Gastrocnemius medialis (tissue), 4 donors: ENCODE data around the gene CACNA1B. TPM values are rescaled to one million over a fixed set of nuclear protein-coding genes. Genes with fewer than 3 reads are reported as not detected.

ENCODE experiments used
- ATAC-seq, 2 donors: fragments of 150-250 bp; one replicate each; pipeline ENCODE4 v1.9.1; 2016
- DNase-seq, 2 donors: peaks; one replicate each; pipeline ENCODE4 v3.0.0-alpha.2; 2019
- H3K27ac ChIP-seq, 4 donors: fragments of 200-600 bp; sonication (generic); 1 replicate in 1 of 4; 2 replicates in 3 of 4; pipeline ENCODE4 v1.5.1; 2016 to 2018; ENCODE audit warnings: mild to moderate bottlenecking in 2 of 4, moderate library complexity in 1 of 4
- H3K27me3 ChIP-seq, 3 donors: fragments of 200-600 bp; sonication (generic) in 2 of 3; 1 replicate in 1 of 3; 2 replicates in 2 of 3; pipeline versions ENCODE4 v1.5.1 to v1.6.0; 2016 to 2019; ENCODE audit warnings: mild to moderate bottlenecking in 1 of 3, moderate library complexity in 1 of 3
- H3K36me3 ChIP-seq, 2 donors: fragments of 200-600 bp; sonication (generic) in 1 of 2; one replicate each; pipeline ENCODE4 v1.5.1; 2017 to 2018
- H3K4me1 ChIP-seq, 2 donors: fragments of 200-600 bp; sonication (generic) in 1 of 2; one replicate each; pipeline ENCODE4 v1.5.1; 2016 to 2017; ENCODE audit warnings: mild to moderate bottlenecking in 2 of 2
- H3K4me3 ChIP-seq, 4 donors: fragments of 200-600 bp; sonication (generic) in 3 of 4; 1 replicate in 1 of 4; 2 replicates in 3 of 4; pipeline ENCODE4 v1.5.1; 2016 to 2019; ENCODE audit warnings: mild to moderate bottlenecking in 2 of 4
- H3K9me3 ChIP-seq, 3 donors: fragments of 200-600 bp; sonication (generic) in 2 of 3; 1 replicate in 1 of 3; 2 replicates in 2 of 3; pipeline ENCODE4 v1.5.1; 2016 to 2019
- POLR2A ChIP-seq, 2 donors: fragments of 450-650 bp; IDR thresholded peaks; one replicate each; pipeline ENCODE4 v1.6.1; 2017; ENCODE audit warnings: antibody characterized with exemption in 2 of 2, mild to moderate bottlenecking in 2 of 2, moderate library complexity in 2 of 2
- in situ Hi-C, 4 donors: fragments of 200-750 bp; cut with MboI; loops; one replicate each; pipeline versions ENCODE4 v1.15.0 to v1.8.0; 2017; ENCODE audit warnings: low sequenced_read_pairs in 4 of 4
- intact Hi-C: fragments of 100-400 bp; cut with DNase I; formaldehyde crosslinking; loops from one replicate; pipeline ENCODE4 v1.15.1; 2023; ENCODE audit warnings: low total_unique reads
- total RNA-seq, 4 donors: library from RNA; depleted of rRNA; stranded (reverse); fragments of >200 nt; gene quantifications; one replicate each; pipeline versions ENCODE4 v1.1.0 to v1.2.3, GENCODE V29; 2016
- TF ChIP-seq, protein P1 (sequence below), 5 experiments: fragments of 450-650 bp in 3 of 5; fragments of 200-600 bp in 2 of 5; sonication (generic) in 2 of 5; IDR thresholded peaks in 4 of 5; conservative IDR thresholded peaks in 1 of 5; 1 replicate in 4 of 5; 2 replicates in 1 of 5; pipeline ENCODE4 v1.5.1; 2016 to 2019; ENCODE audit warnings: antibody characterized with exemption in 5 of 5, mild to moderate bottlenecking in 3 of 5, moderate library complexity in 3 of 5

CACNA1B gene
- total RNA-seq, 4 donors from 2014 or later, result 0.07 TPM; not detected in 3

DNA sequence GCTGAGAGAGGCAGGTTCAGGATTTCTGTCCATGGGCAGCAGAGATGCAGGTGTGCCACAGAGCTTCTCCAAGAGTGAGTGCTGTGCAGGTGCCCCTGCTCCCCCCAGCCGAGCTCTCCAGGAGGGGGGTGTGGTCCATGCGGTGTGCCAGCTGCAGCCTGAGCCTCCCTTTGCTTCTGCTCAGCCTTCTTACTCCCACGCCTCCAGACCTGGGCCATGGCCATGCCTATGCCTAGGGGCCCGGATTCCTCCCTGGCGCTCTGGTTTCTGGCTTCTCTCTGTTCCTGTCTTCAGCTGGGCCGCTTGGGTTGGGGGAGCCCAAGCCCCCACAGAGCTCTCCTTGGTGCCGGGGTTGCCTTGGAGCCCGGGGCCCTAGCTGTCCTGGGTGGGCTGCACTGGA is 133.3 kb downstream of the CACNA1B start:
- Histone ChIP-seq H3K9me3 (no peaks in the 10 kb centered on the region), H3K4me3 (no peak overlapping the region), H3K36me3 (no peaks in the 10 kb centered on the region), H3K4me1 (no peaks in the 10 kb centered on the region), H3K27ac (no peak overlapping the region), H3K27me3 (no peaks in the 10 kb centered on the region)
- ATAC-seq (no peak), DNase-seq (no peak)
- TF ChIP-seq, protein P1, sequence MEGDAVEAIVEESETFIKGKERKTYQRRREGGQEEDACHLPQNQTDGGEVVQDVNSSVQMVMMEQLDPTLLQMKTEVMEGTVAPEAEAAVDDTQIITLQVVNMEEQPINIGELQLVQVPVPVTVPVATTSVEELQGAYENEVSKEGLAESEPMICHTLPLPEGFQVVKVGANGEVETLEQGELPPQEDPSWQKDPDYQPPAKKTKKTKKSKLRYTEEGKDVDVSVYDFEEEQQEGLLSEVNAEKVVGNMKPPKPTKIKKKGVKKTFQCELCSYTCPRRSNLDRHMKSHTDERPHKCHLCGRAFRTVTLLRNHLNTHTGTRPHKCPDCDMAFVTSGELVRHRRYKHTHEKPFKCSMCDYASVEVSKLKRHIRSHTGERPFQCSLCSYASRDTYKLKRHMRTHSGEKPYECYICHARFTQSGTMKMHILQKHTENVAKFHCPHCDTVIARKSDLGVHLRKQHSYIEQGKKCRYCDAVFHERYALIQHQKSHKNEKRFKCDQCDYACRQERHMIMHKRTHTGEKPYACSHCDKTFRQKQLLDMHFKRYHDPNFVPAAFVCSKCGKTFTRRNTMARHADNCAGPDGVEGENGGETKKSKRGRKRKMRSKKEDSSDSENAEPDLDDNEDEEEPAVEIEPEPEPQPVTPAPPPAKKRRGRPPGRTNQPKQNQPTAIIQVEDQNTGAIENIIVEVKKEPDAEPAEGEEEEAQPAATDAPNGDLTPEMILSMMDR (IDR thresholded peaks at IDR 0.05 in 4 of 5, conservative IDR thresholded peaks at IDR 0.05 in 1 of 5), result no peak
- no peak for TF ChIP-seq POLR2A (IDR thresholded peaks at IDR 0.05)
- intact Hi-C loops, result no loop called here
- in situ Hi-C loops, result no loop called here

DNA sequence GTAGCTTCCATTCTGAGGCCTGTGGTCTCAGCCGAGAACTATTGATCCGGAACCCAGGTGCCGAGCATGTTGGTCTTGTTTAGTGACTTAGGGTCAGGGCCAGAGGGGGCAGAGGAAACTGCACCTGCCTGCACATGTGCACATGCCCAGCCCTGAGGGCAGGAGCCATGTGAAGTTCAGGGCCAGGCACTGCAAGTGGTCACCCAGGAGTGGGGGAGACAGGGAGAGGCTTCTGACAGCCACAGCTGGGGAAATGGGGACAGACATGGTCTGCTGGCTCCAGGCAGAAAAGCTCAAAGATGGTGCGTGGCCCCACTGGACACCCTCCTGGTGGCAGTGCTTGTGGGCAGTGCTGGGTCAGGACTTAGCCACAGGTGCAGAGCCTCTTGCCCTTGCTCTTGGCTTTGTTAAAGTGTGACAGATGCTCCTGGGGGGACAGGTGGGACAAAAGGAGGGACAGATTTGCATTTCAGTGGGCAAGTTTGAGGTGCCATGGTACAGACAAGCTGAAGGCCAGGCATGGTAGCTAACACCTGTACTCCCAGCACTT is 134.4 kb downstream of the CACNA1B start:
- no peak overlapping the region for H3K27ac ChIP-seq
- no peaks in the 10 kb centered on the region for H3K27me3 ChIP-seq
- no peak for TF ChIP-seq POLR2A (IDR thresholded peaks at IDR 0.05)
- TF ChIP-seq, protein P1 (IDR thresholded peaks at IDR 0.05 in 4 of 5, conservative IDR thresholded peaks at IDR 0.05 in 1 of 5), result no peak
- no peaks in the 10 kb centered on the region for H3K4me1 ChIP-seq
- in situ Hi-C loops, result no loop called here
- DNase-seq (no peak), ATAC-seq (no peak)
- no peak overlapping the region for H3K4me3 ChIP-seq
- no peaks in the 10 kb centered on the region for H3K9me3 ChIP-seq
- H3K36me3 ChIP-seq, result no peaks in the 10 kb centered on the region
- intact Hi-C loops, result no loop called here

DNA sequence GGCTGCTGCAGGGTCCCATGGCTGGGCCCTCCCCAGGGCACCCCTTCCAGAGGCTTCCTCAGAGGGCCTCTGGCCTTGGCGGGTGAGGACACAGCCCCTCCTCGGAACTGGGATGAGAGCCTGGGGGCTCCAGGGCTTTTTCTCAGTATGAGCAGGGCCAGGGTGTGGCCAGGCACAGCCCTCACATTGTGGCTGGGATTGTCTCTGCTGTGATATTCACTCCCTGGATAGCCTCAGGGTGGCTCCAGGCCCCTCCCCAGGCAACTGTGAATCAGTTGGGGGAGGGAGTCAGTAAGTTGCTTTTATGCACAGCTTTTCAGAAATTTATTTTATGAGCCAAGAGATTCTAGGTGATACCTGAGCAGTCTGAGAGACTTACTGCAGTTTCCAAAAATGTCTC is 135.7 kb downstream of the CACNA1B start:
- no peak for ATAC-seq
- H3K36me3 ChIP-seq, result no peaks in the 10 kb centered on the region
- no peak for DNase-seq
- no peak overlapping the region for H3K4me3 ChIP-seq
- H3K4me1 ChIP-seq, result no peaks in the 10 kb centered on the region
- intact Hi-C loops (no loop called here), in situ Hi-C loops (no loop called here)
- no peaks in the 10 kb centered on the region for H3K9me3 ChIP-seq
- TF ChIP-seq POLR2A (IDR thresholded peaks at IDR 0.05), result no peak
- TF ChIP-seq, protein P1 (IDR thresholded peaks at IDR 0.05 in 4 of 5, conservative IDR thresholded peaks at IDR 0.05 in 1 of 5), result no peak
- no peak overlapping the region for H3K27ac ChIP-seq
- no peaks in the 10 kb centered on the region for H3K27me3 ChIP-seq

DNA sequence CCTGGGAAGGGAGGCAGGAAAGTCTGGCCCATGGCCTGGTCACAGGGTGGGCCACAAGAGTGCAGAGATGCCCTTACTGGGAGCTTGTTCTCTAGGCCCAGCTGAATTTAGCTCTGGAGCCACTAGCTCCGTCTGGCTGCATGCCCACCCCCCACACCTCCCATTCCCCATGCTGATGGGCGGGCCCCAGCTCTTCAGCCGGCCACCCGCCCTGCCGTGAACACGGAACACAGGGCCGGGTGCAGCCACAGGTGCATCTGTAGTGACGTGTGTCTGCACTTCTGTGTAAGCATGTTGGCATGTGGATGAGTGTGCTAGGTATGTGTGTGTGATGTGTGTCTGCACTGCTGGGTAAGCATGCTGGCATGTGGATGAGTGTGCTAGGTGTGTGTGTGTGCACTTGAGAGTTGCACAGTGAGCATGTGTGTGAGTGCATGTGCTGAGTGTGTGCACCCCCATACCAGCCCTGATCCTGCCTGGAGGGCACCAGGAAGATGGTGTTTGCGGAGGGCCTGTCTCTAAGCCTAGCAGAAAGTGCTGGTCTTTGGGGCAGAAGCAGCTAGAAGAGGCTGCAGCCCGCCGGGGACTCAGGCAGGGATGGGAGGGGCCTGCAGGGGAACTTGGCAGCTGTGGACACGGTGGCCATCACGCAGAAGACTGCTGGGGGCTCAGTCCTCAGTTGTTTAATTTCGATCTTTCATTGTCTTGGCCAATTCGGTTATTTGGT is 136.4 kb downstream of the CACNA1B start:
- H3K4me1 ChIP-seq, result no peaks in the 10 kb centered on the region
- no peaks in the 10 kb centered on the region for H3K27me3 ChIP-seq
- no peaks in the 10 kb centered on the region for H3K9me3 ChIP-seq
- H3K27ac ChIP-seq, result no peak overlapping the region
- intact Hi-C loops, result no loop called here
- no peak for TF ChIP-seq POLR2A (IDR thresholded peaks at IDR 0.05)
- TF ChIP-seq, protein P1 (IDR thresholded peaks at IDR 0.05 in 4 of 5, conservative IDR thresholded peaks at IDR 0.05 in 1 of 5), result no peak
- no peak for DNase-seq
- in situ Hi-C loops, result no loop called here
- H3K36me3 ChIP-seq, result no peaks in the 10 kb centered on the region
- ATAC-seq, result no peak
- H3K4me3 ChIP-seq, result no peak overlapping the region
